Measurements from ENCODE around the gene SSC4D.
A peak's percentile ranks its signal among the peaks of the same experiment; 100 is the strongest.
"Not testable (repeated sequence)": the region's sequence is repeated elsewhere in the genome, so short reads cannot be mapped to it uniquely, and the experiment has no call there.

Gene SSC4D

GRCh38 chr7:76383089-76383944 lies 26.2 kb downstream of the SSC4D start:
- no peak for DNase-seq (ENCODE audit: low read depth)

GRCh38 chr7:76381814-76382213 lies 27.7 kb downstream of the SSC4D start:
- DNase-seq (ENCODE audit: low read depth), result no peak

- no peak for DNase-seq (ENCODE audit: low read depth)
Observed at GRCh38 chr7:76380623-76380966, 28.9 kb downstream of the SSC4D start.

- no peak for DNase-seq (ENCODE audit: low read depth)
Observed at GRCh38 chr7:76377186-76377918, 32.1 kb downstream of the SSC4D start.

GRCh38 chr7:76375251-76375650 lies 34.2 kb downstream of the SSC4D start:
- DNase-seq (ENCODE audit: low read depth), result no peak

- DNase-seq (ENCODE audit: low read depth), result no peak
Observed at GRCh38 chr7:76372984-76373833, 36.3 kb downstream of the SSC4D start.

GRCh38 chr7:76371396-76371795 lies 38.1 kb downstream of the SSC4D start:
- no peak for DNase-seq (ENCODE audit: low read depth)

GRCh38 chr7:76369018-76369417 lies 40.5 kb downstream of the SSC4D start:
- no peak for DNase-seq (ENCODE audit: low read depth)

- no peak for DNase-seq (ENCODE audit: low read depth)
Observed at GRCh38 chr7:76368190-76368589, 41.3 kb downstream of the SSC4D start.

GRCh38 chr7:76364198-76364584 lies 45.3 kb downstream of the SSC4D start:
- DNase-seq (ENCODE audit: low read depth), result no peak

- DNase-seq (ENCODE audit: low read depth), result not testable (repeated sequence)
Observed at GRCh38 chr7:76363754-76364153, 45.7 kb downstream of the SSC4D start.

- no peak for DNase-seq (ENCODE audit: low read depth)
Observed at GRCh38 chr7:76359978-76360638, 49.4 kb downstream of the SSC4D start.

GRCh38 chr7:76359111-76359977 lies 50.2 kb downstream of the SSC4D start:
- DNase-seq (ENCODE audit: low read depth), result peak; percentile 96

GRCh38 chr7:76358481-76359110 lies 50.9 kb downstream of the SSC4D start, which contains the start of gene YWHAG:
YWHAG (minus strand) TSS chr7:76358991; CDS start chr7:76358808, 183 bp downstream.
- DNase-seq (ENCODE audit: low read depth), result peak; percentile 67

- DNase-seq (ENCODE audit: low read depth), result no peak
Observed at GRCh38 chr7:76358011-76358480, 51.5 kb downstream of the SSC4D start.

GRCh38 chr7:76357475-76358010 lies 52.0 kb downstream of the SSC4D start:
- no peak for DNase-seq (ENCODE audit: low read depth)

- DNase-seq (ENCODE audit: low read depth), result no peak
Observed at GRCh38 chr7:76356823-76357222, 52.7 kb downstream of the SSC4D start.

GRCh38 chr7:76356115-76356514 lies 53.4 kb downstream of the SSC4D start:
- DNase-seq (ENCODE audit: low read depth), result no peak

GRCh38 chr7:76354981-76355730 lies 54.3 kb downstream of the SSC4D start:
- no peak for DNase-seq (ENCODE audit: low read depth)
